ENCODE results near the gene HOXA13. TPM values are rescaled to one million over a fixed set of nuclear protein-coding genes. Genes with fewer than 3 reads are reported as not detected.

HOXA13 gene
- total and polyA plus RNA-seq, 2 donors (not counting 1 experiment from before 2014, with no cell fraction given) = not detected

DNA sequence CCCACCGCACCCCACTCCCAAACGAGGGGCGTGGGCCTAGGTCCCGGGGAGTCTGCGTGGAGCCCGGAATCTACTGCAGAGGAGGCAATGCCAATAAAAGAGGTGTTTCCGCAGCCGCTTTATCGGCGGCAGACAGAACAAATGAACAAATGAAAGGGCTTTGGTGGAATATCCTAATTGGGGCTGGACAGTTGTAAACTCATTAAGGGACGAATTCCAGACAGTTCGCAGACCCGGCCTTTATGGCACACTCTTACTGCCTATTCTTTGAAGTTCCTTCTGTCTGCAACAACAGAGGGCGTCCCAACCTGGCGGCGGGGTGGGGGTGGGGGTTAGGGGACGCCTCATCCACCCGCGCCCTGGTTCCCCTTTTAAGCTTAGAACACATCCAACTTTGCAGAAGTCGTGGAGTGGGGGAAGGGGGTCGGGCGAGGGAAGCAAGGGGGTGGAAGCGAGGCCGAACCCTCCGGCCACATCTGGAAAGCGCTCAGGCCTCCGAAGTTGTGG, 38.6 kb downstream of the HOXA13 start:
- POLR2A ChIA-PET = interaction anchor here (0.7 kb wide), 1 partner anchor 1003 kb away, joined by 3 read pairs; no protein-coding TSS in a partner anchor
- Histone ChIP-seq H2AFZ (ENCODE audit: insufficient read depth, low read depth, low read length, poor library complexity, severe bottlenecking) (peak overlapping the region; percentile 92), H3K79me2 (ENCODE audit: control insufficient read depth, insufficient read depth, low read length) (no peaks in the 10 kb centered on the region), H3K9ac (ENCODE audit: low read length) (peak overlapping the region; percentile 74), H3K9me3 (ENCODE audit: control extremely low read depth in 1 of 3, control insufficient read depth in 2 of 3, insufficient read depth in 1 of 3, low read length in 2 of 3) (peaks cover 0 to 76% (median 11%) of the 10 kb centered on the region in 3 donors), H3K36me3 (replicated peaks in 1 of 2; ENCODE audit: control extremely low read depth in 1 of 2, control insufficient read depth in 1 of 2, extremely low read depth in 1 of 2, insufficient read depth in 2 of 2, low read length in 1 of 2) (no peaks in the 10 kb centered on the region), H3K4me3 (ENCODE audit: control extremely low read depth in 1 of 5, extremely low read depth in 1 of 5, insufficient read depth in 1 of 5, low read depth in 2 of 5, low read length in 4 of 5) (peak overlapping the region; percentile 24 to 76 (median 62)), H3K27ac (ENCODE audit: low read length in 2 of 2) (no peak overlapping the region), H3K4me1 (ENCODE audit: control insufficient read depth in 2 of 2, insufficient read depth in 2 of 2, low read length in 2 of 2) (peaks cover 49 to 58% of the 10 kb centered on the region in 2 donors), H3K27me3 (replicated peaks in 1 of 4; ENCODE audit: control extremely low read depth in 1 of 4, control insufficient read depth in 3 of 4, insufficient read depth in 4 of 4, low read length in 3 of 4) (peaks cover 1 to 88% (median 75%) of the 10 kb centered on the region in 4 experiments), H4K20me1 (ENCODE audit: control insufficient read depth, insufficient read depth, low read length, poor library complexity, severe bottlenecking) (peaks cover 4% of the 10 kb centered on the region), H3K4me2 (replicated peaks; ENCODE audit: low read depth, low read length, poor library complexity, severe bottlenecking) (peak overlapping the region; percentile 99)
- no peak for TF ChIP-seq EZH2 (IDR thresholded peaks at IDR 0.05; ENCODE audit: borderline replicate concordance, insufficient read depth, low read depth, low read length, poor library complexity, severe bottlenecking)
- TF ChIP-seq, protein P1, sequence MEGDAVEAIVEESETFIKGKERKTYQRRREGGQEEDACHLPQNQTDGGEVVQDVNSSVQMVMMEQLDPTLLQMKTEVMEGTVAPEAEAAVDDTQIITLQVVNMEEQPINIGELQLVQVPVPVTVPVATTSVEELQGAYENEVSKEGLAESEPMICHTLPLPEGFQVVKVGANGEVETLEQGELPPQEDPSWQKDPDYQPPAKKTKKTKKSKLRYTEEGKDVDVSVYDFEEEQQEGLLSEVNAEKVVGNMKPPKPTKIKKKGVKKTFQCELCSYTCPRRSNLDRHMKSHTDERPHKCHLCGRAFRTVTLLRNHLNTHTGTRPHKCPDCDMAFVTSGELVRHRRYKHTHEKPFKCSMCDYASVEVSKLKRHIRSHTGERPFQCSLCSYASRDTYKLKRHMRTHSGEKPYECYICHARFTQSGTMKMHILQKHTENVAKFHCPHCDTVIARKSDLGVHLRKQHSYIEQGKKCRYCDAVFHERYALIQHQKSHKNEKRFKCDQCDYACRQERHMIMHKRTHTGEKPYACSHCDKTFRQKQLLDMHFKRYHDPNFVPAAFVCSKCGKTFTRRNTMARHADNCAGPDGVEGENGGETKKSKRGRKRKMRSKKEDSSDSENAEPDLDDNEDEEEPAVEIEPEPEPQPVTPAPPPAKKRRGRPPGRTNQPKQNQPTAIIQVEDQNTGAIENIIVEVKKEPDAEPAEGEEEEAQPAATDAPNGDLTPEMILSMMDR (IDR thresholded peaks at IDR 0.05) = peak; percentile 62
- intact Hi-C loops (cut with micrococcal nuclease) = loop anchor here (1.0 to 10.0 kb wide), 9 partner anchors 40 to 1084 kb away; partner anchors contain the start of gene HOXA13
- Mint-ChIP-seq H3K9me3 (ENCODE audit: insufficient read depth) (no peaks in the 10 kb centered on the region), H3K4me3 (peak overlapping the region; percentile 86), H3K27me3 (peaks cover 72% of the 10 kb centered on the region), H3K4me1 (peaks cover 38% of the 10 kb centered on the region), H3K27ac (peak overlapping the region; percentile 67)
- ATAC-seq (ENCODE audit: low read depth) (peak; percentile 23), DNase-seq (no peak)
- CTCF ChIA-PET = interaction anchor here (0.6 to 4.0 kb wide), 55 partner anchors 9 to 1665 kb away, joined by 3 to 122 read pairs (median 4); partner anchors contain the start of genes EVX1, HOXA11, HOXA13 and HOXA3
- WGBS (ENCODE audit: insufficient coverage) = 0% methylated on average over 13 of the region's 27 CpGs
